Measurements from ENCODE around the gene MAFF.
"Not testable (repeated sequence)": the region's sequence is repeated elsewhere in the genome, so short reads cannot be mapped to it uniquely, and the experiment has no call there.

Gene MAFF
- 43.3 to 237 (median 145) reads per million in 18 experiments for total RNA-seq

DNA sequence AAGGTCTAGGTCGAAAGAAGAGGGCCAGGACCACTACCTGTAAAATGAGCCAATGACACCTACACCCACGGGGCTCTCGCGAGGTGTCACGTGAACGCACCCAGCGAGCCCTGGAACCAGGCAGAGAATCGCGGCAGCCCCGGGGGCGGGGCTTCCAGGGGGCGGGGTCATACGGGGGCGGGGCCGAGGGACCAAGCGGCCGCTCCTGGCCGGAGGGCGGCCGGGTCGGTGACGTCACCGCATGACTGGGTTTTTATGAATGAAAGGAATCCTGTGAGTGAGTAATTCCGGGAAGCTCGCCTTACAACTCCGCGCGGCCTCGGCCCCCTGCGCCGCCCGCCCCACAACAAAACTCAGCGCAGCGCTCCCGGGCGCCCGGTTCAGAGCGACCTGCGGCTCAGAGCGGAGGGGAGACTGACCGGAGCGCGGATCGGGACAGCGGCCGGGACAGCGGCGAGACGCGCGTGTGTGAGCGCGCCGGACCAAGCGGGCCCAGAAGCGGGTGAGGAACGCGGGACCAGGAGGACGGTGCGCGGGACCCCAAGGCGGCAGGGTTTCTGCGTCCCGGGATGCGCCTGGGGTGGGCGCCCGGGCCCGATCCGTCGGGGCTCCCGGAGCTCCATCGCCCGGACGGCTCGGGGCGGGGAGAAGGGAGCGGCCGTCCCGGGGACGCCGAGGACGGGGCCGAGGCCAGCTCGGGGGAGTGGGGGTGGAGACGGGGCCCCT lies at the start of gene MAFF:
TSS of gene MAFF (plus strand) at position 284 of the 726 bp plus-strand sequence. CDS start 11,860 bp downstream, outside the sequence.
- peak; percentile 97 to 98 for DNase-seq

GRCh38 chr22:38153821-38154562 lies 47.8 kb upstream of the MAFF start:
- DNase-seq: no peak

DNA sequence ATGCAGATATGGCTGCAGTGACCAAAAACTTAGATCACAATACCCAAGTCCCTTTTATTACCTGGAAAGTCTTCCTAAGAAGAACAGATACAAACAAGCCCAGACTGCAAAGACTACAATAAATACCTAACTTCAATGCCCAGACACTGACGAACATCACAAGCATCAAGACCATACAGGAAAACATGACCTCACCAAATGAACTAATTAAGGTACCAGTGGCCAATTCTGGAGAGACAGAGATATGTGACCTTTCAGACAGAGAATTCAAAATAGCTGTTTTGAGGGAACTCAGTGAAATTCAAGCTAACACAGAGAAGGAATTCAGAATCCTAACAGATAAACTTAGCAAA lies 47.3 kb upstream of the MAFF start:
- not testable (repeated sequence) for DNase-seq

GRCh38 chr22:38155703-38156102 lies 46.1 kb upstream of the MAFF start:
- DNase-seq: no peak

DNA sequence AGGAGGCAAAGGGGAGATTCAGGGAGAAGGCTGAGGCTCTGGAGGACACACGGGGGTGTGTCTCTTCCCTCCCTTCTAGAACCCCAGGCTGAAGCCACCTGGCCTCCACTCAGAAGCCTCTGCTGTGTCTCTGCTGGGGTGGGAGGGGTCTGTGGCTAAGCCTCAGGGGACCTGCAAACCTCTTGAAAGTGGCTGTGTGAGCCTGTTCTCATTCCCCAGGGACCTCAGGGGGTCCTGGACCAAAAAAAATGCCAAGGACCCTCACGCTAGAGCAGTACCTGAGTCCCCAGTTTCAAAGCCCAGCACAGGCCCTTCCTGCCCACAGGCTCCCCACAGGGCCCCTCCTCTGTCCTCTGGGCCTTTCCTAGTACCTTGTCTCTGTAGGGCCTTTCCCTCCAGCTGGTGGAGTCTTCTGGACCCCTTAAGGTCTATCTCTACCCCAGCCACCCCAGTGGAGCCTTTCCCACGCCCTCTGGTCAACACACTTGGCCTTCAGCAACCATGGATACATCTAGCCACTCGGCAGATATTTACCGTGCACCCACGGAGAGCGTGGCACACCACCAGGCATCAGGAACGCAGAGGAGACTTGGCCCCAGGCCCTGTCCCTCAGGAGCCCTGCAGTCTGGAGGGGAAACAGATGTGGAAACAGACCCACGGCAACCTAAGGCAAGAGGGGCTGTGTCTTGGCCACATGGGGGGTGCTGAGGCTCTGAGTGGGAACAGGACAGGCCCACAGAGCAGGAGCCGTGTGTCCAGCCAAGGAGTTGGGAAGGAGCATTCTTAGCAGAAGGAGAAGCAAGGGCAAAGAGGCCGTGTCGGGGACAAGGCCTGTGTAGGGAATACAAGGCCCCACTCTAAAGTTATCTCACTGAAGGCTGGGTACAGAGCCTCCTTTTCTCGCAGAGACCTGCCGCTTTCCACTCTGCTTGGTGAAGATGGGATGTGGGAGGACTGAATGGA lies 38.6 kb upstream of the MAFF start:
- DNase-seq: no peak

DNA sequence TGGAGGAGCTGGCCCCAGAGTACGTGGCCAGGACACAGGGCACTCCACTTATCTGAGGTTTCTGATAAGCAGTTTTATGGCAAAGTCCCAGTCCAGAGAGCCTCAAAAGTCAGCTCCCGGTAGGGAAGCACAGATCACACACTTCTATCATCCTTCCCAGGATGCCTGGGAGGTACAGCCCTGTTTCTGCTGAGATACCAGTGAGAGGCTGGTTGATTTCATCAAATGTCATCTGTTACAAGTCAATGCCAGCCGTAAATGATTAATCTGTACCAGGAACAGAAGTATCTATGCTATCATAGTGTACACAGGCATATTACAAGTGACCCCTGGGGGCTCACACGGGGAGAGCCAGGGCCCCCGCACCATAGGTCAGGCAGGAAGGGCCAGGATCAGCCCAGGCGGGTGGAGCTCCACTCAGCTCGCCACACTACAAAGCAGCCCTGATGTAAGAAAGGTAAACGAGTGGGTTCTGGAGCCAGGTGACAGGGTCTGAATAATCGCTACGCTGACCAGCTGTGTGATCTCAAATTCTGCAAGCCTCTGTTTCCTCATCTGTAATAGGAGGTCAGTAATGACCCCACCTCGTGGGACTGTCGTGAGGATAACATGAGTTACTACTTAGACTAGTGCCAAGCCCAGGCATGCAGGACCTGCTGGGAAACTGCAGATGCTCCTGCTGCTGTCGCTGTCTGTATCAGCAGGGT lies 37.8 kb upstream of the MAFF start:
- no peak for DNase-seq

GRCh38 chr22:38164551-38164918 lies 37.3 kb upstream of the MAFF start:
- DNase-seq: no peak

GRCh38 chr22:38165922-38166593 lies 35.7 kb upstream of the MAFF start:
- no peak for DNase-seq

DNA sequence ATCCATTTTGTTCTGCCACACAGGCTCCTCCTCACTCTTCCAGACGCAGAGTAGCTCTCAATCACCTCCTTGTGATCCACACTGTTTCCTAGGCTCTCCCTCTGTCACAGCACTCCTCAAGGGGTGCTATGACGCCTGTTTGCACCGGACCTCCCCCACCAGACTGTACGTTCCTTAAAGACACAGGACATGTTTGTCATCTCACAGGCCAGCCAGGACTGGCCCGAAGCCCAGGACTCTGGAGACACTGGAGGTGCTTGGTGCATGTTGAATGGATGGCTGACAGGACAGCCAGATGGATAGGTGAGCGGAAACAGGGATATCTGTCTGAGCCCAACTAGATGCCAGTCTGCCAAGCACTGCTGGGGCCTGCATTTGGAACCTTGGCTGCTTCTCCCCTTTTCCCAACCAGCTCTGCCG lies 33.8 kb upstream of the MAFF start:
- DNase-seq: no peak

DNA sequence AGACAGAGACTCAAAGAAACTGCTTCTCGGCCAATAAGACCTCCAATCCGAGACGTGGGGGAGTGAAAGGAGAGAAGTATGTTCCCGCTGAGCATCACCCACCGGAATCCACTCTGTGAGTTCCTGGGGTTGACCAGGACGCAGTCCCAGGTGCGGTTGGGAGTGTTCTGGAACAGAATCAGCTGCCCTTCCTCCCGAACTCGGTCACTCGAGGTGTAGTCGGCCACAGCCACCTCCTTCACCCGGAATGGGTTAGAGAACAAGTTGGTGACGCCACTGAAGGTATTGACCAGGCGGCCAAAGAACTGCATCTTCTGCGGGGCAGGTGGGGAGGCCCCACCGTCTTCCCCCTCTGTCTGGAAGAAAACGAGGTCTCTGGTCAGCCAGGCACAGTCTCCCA lies 32.7 kb upstream of the MAFF start:
- no peak for DNase-seq

DNA sequence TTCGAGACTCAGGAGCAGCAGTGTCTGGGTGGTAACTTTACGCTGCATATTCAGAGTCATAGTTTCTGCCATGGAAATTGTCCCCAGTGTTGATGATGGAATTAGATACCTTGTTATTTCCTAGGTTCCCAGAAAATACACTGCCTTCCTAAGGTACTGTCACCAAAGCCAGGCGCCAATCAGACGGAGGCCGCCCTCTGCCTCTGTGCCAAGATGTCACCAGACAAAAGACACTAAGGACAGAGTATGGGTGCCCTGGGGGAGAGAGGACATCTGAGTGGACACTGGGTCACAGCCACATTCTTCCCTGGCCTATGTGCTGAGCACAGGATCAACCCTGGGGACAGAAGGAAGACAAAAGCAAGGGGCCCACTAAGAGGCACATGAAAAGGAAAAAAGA lies 31.3 kb upstream of the MAFF start:
- no peak for DNase-seq

DNA sequence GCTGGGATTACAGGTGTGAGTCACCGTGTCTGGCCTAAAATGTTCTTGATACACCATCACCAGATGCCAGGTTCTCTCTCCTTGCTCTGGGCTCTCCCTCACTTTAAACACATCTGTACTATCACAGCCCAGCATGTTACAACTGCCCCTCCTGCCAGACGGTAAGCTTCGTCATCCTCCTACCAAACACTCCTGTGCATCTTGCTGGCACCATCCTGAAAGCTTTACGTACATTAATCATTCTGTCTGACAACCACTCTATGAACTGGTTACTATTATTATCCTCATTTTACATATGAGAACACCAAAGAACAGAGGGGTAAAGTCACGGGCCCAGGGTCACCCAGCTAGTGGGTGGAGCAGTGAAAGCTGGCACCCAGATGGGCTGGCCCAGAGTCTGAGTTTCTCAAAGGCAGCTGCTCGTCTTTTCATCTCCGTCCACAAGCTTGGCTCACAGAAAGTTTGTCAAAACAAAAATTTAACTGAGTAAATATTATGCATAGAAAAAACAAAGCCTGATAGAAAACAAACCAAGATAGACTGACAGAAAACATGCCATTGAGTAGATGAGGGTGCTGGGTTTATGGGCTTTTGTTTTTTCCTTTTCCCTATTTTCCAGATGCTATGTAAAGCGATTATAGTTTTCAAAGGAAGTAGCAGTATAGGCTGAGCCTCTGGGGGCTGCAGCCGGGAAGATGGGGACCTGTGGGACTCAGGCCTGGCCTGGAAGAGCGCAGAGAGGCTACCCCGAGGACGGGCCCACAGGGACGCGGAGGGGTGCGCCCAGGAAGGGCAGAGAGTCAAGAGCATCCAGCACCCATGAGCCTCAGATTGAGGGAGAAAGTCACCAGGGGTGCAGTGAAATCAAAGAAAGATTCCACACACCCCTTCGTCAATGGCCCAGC lies 29.6 kb upstream of the MAFF start:
- no peak for DNase-seq

- peak in 1 of 2 donors; percentile 22 for DNase-seq
Measured at GRCh38 chr22:38172832-38173640, 28.8 kb upstream of the MAFF start.

GRCh38 chr22:38173641-38173906 lies 28.2 kb upstream of the MAFF start:
- DNase-seq: no peak

- no peak for DNase-seq
Measured at GRCh38 chr22:38174626-38175025, 27.2 kb upstream of the MAFF start.

DNA sequence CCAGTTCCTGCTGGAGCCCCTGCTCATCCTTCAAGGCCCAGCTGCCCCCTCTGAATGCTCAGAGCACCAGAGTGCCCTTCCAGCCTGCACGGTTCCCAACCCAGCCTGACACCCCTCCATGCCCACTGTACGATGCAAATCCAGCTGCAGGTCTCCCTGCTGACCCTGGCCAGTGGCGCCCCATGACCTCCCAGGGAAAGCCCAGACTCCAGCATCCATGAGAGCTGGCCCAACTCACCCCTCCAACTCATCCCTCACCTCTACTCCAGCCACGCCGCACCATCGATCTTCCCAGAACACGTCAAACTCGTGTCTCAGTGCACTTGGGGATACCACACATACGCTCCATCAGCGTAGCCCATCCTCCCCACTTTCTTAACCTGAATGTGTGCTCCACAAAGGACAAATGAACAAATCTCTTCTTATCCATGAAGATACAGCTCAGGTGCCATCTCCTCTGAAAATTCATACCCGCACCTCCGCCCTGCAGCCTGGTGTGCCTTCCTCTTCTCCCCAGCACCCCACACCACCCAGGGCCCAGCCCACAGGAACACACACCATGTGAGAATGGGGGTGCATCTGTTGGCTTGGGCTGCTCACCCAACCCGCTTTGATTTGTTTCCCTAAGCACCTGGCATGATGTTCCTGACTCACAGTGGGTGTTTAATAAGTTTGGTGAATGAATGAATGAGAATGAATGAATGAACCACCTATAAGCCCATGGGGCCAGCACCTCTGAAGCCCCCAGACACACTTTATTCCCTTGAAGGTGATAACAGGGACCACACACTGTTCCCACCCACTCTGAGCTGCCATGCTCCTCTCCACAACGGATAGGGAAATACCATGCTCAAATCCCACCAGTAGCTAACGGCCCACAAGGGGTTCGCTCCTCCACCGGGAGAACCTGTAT lies 26.3 kb upstream of the MAFF start:
- DNase-seq: no peak

DNA sequence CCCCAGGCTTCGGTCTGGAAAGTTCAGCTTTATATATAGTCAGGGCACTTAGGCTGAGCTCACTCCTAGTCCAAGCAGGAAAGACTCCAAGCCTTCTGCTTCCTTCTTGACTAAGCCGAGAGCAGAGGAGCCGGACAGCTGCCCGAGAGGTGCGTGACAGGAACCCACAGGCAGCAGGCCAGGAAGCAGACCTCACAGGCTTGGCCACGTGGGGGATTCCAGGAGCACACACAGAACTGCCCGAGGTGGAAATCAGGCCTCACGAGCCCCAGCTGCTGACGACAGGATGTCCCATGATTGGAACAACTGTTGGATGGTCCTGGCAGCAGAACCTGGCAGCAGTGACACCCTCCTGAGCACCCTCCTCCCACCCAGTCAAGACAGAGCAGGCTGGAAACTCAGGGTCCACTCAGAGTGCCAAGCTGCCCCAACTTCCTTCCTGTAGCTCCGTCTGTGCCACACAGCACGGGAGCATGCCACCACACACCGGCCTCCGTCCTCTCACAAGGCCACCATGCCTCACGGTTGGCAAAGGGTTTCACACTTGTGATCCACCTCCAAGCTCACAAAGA lies 25.5 kb upstream of the MAFF start:
- DNase-seq: peak; percentile 70 to 93

DNA sequence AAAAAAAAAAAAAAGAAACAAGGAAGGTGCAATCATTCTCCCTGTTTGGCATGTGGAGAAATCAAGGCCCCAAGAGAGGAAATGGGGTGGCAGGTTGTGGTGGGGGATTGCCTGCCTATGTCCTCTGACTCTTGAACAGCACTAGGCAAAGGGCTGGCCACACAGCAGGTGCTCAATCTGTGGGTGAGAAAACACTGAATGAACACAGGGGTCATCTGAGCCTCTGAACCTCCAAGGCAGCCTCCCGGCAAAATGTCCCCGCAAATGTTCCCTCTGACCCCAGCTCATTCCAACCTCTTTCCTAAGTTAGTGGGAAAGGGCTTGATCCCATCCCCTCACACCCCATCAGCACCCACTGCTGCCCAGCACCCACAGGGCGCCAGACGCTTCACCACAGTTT lies 24.8 kb upstream of the MAFF start:
- DNase-seq: peak in 1 of 2 donors; percentile 15

GRCh38 chr22:38177571-38177925 lies 24.2 kb upstream of the MAFF start:
- DNase-seq: not testable (repeated sequence)

All from inflammatory macrophage (primary cell).